Vagina (tissue), 2 donors: ENCODE data around the gene MYH7B. TPM values are rescaled to one million over a fixed set of nuclear protein-coding genes. Genes with fewer than 3 reads are reported as not detected.

Experiments
- DNase-seq, 2 donors: peaks; one replicate each; pipeline ENCODE4 v3.0.0-alpha.2; 2017; ENCODE audit errors: extremely low spot score in 2 of 2
- H3K27ac ChIP-seq: fragments of 200-600 bp; sonication (generic); one replicate; pipeline ENCODE4 v1.5.1; 2019
- H3K27me3 ChIP-seq: fragments of 200-600 bp; sonication (generic); one replicate; pipeline ENCODE4 v1.5.1; 2019
- H3K36me3 ChIP-seq, 2 donors: fragments of 200-600 bp; sonication (generic); one replicate each; pipeline ENCODE4 v1.5.1; 2017 to 2019
- H3K4me1 ChIP-seq: fragments of 200-600 bp; sonication (generic); one replicate; pipeline ENCODE4 v1.5.1; 2019
- H3K4me3 ChIP-seq, 2 donors: fragments of 200-600 bp; sonication (generic); 1 replicate in 1 of 2; 2 replicates in 1 of 2; pipeline ENCODE4 v1.5.1; 2016 to 2019
- H3K9me3 ChIP-seq: fragments of 200-600 bp; sonication (generic); one replicate; pipeline ENCODE4 v1.5.1; 2019
- CTCF ChIP-seq, 3 experiments: fragments of 450-650 bp in 2 of 3; fragments of 200-600 bp in 1 of 3; sonication (generic) in 1 of 3; IDR thresholded peaks; one replicate each; pipeline ENCODE4 v1.5.1; 2017 to 2019; ENCODE audit warnings: antibody characterized with exemption in 3 of 3, mild to moderate bottlenecking in 2 of 3, moderate library complexity in 2 of 3
- POLR2A ChIP-seq, 2 donors: fragments of 450-650 bp; IDR thresholded peaks; one replicate each; pipeline ENCODE4 v1.6.1; 2017; ENCODE audit warnings: antibody characterized with exemption in 2 of 2, mild to moderate bottlenecking in 2 of 2, moderate library complexity in 2 of 2
- POLR2AphosphoS5 ChIP-seq, 2 donors: sonication (generic); formaldehyde crosslinking; IDR thresholded peaks; one replicate each; pipeline ENCODE4 v1.9.0; 2017; ENCODE audit warnings: antibody characterized with exemption in 2 of 2, mild to moderate bottlenecking in 2 of 2, low read depth in 1 of 2; ENCODE audit not compliant: insufficient read depth in 1 of 2
- intact Hi-C: fragments of 100-400 bp; cut with DNase I; formaldehyde crosslinking; loops from one replicate; pipeline ENCODE4 v1.15.1; 2023
- total RNA-seq: library from RNA; depleted of rRNA; stranded (reverse); fragments of >200 nt; gene quantifications from one replicate; pipeline ENCODE4 v1.2.3, GENCODE V29; 2016

Gene MYH7B
- total RNA-seq, 1 donor from 2014 or later, result under 0.01 TPM

GRCh38 chr20:34989670-34990069 lies 34.0 kb downstream of the MYH7B start:
- Histone ChIP-seq H3K9me3 (no peaks in the 10 kb centered on the region), H3K4me3 (no peak overlapping the region), H3K27ac (no peak overlapping the region), H3K36me3 (peaks cover 0 to 11% of the 10 kb centered on the region in 2 donors), H3K4me1 (peaks cover 8% of the 10 kb centered on the region), H3K27me3 (no peaks in the 10 kb centered on the region)
- TF ChIP-seq POLR2AphosphoS5 (IDR thresholded peaks at IDR 0.05; ENCODE audit: insufficient read depth in 1 of 2, low read depth in 1 of 2), result no peak
- TF ChIP-seq POLR2A (IDR thresholded peaks at IDR 0.05), result no peak
- TF ChIP-seq CTCF (IDR thresholded peaks at IDR 0.05), result no peak
- no peak for DNase-seq
- intact Hi-C loops, result no loop called here

GRCh38 chr20:34990231-34990630 lies 34.6 kb downstream of the MYH7B start:
- Histone ChIP-seq H3K4me1 (peaks cover 8% of the 10 kb centered on the region), H3K9me3 (no peaks in the 10 kb centered on the region), H3K36me3 (peaks cover 0 to 11% of the 10 kb centered on the region in 2 donors), H3K27me3 (no peaks in the 10 kb centered on the region), H3K4me3 (no peak overlapping the region), H3K27ac (no peak overlapping the region)
- DNase-seq, result no peak
- no peak for TF ChIP-seq POLR2AphosphoS5 (IDR thresholded peaks at IDR 0.05; ENCODE audit: insufficient read depth in 1 of 2, low read depth in 1 of 2)
- TF ChIP-seq CTCF (IDR thresholded peaks at IDR 0.05), result no peak
- TF ChIP-seq POLR2A (IDR thresholded peaks at IDR 0.05), result no peak
- intact Hi-C loops, result no loop called here

GRCh38 chr20:34990661-34991214 lies 35.1 kb downstream of the MYH7B start:
- Histone ChIP-seq H3K9me3 (no peaks in the 10 kb centered on the region), H3K36me3 (peaks cover 0 to 14% of the 10 kb centered on the region in 2 donors), H3K4me1 (peaks cover 8% of the 10 kb centered on the region), H3K27ac (no peak overlapping the region), H3K4me3 (no peak overlapping the region), H3K27me3 (no peaks in the 10 kb centered on the region)
- no peak for DNase-seq
- intact Hi-C loops, result no loop called here
- TF ChIP-seq POLR2AphosphoS5 (IDR thresholded peaks at IDR 0.05; ENCODE audit: insufficient read depth in 1 of 2, low read depth in 1 of 2), result no peak
- TF ChIP-seq CTCF (IDR thresholded peaks at IDR 0.05), result no peak
- no peak for TF ChIP-seq POLR2A (IDR thresholded peaks at IDR 0.05)

GRCh38 chr20:34992751-34993417 lies 37.2 kb downstream of the MYH7B start:
- Histone ChIP-seq H3K4me1 (peaks cover 2% of the 10 kb centered on the region), H3K4me3 (no peak overlapping the region), H3K9me3 (no peaks in the 10 kb centered on the region), H3K36me3 (peaks cover 0 to 22% of the 10 kb centered on the region in 2 donors), H3K27ac (no peak overlapping the region), H3K27me3 (no peaks in the 10 kb centered on the region)
- intact Hi-C loops, result no loop called here
- no peak for TF ChIP-seq POLR2A (IDR thresholded peaks at IDR 0.05)
- no peak for TF ChIP-seq CTCF (IDR thresholded peaks at IDR 0.05)
- TF ChIP-seq POLR2AphosphoS5 (IDR thresholded peaks at IDR 0.05; ENCODE audit: insufficient read depth in 1 of 2, low read depth in 1 of 2), result no peak
- no peak for DNase-seq

GRCh38 chr20:34993941-34994508 lies 38.4 kb downstream of the MYH7B start:
- Histone ChIP-seq H3K27me3 (no peaks in the 10 kb centered on the region), H3K27ac (no peak overlapping the region), H3K9me3 (no peaks in the 10 kb centered on the region), H3K36me3 (peaks cover 0 to 31% of the 10 kb centered on the region in 2 donors), H3K4me3 (no peak overlapping the region), H3K4me1 (no peaks in the 10 kb centered on the region)
- no peak for TF ChIP-seq CTCF (IDR thresholded peaks at IDR 0.05)
- no peak for TF ChIP-seq POLR2AphosphoS5 (IDR thresholded peaks at IDR 0.05; ENCODE audit: insufficient read depth in 1 of 2, low read depth in 1 of 2)
- TF ChIP-seq POLR2A (IDR thresholded peaks at IDR 0.05), result no peak
- intact Hi-C loops, result no loop called here
- DNase-seq, result no peak
